Measurements from ENCODE around the gene FAM25G. TPM values are rescaled to one million over a fixed set of nuclear protein-coding genes. Genes with fewer than 3 reads are reported as not detected.
"Not testable (repeated sequence)": the region's sequence is repeated elsewhere in the genome, so short reads cannot be mapped to it uniquely, and the experiment has no call there.

Gene FAM25G
- total RNA-seq, 1 experiment from 2014 or later: not detected

DNA sequence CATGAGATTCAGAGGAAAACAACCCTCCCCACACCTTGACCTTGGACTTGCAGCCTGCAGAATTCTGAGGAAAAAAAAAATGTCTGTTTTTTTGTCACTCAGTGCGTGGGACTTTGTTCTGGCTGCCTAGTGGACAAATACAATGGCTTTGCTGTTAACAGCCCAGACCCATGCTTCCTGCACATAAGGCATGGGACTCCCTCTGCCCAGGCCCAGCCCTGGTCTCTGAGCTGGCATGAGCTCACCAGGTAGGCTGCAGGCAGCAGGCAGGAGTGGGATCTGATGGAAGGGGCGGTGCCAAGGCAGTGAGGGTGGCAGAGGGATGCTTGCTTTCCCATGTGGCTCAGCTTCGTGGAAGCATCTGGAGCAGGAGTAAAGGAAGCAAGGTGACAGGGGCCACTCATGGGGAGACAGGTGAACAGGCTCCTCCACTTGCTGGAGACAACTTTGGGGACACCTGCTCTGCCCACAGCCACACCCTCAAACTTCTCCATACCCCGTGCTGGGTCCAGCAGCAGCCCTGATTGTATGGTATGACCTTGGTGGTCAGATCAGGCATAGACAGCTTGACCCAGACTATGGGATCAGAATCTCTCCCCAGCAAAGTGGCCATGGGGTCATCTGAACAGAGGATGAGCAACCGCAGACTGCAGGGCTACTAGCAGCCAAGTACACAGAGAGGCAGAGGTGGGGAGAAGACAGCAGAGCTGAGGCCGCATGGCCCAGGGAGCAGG is 34.5 kb downstream of the FAM25G start:
- H3K4me3 Mint-ChIP-seq (ENCODE audit: unreplicated experiment): no peak overlapping the region
- H3K36me3 ChIP-seq (ENCODE audit: control insufficient read depth, insufficient read depth, low read length): no peaks in the 10 kb centered on the region
- DNase-seq: no peak
- no TSS peak for BruUV-seq (replicated peaks)
- H3K9me3 Mint-ChIP-seq (ENCODE audit: unreplicated experiment): no peaks in the 10 kb centered on the region
- H3K4me1 Mint-ChIP-seq (ENCODE audit: low read depth, unreplicated experiment): peaks cover 30% of the 10 kb centered on the region
- H3K27me3 Mint-ChIP-seq (ENCODE audit: insufficient read depth, unreplicated experiment): no peaks in the 10 kb centered on the region
- POLR2A ChIA-PET: no interaction called here
- H3K9me3 ChIP-seq: no peaks in the 10 kb centered on the region
- peak overlapping the region; percentile 8 for H3K27ac Mint-ChIP-seq (ENCODE audit: unreplicated experiment)
- TF ChIP-seq, protein P1, sequence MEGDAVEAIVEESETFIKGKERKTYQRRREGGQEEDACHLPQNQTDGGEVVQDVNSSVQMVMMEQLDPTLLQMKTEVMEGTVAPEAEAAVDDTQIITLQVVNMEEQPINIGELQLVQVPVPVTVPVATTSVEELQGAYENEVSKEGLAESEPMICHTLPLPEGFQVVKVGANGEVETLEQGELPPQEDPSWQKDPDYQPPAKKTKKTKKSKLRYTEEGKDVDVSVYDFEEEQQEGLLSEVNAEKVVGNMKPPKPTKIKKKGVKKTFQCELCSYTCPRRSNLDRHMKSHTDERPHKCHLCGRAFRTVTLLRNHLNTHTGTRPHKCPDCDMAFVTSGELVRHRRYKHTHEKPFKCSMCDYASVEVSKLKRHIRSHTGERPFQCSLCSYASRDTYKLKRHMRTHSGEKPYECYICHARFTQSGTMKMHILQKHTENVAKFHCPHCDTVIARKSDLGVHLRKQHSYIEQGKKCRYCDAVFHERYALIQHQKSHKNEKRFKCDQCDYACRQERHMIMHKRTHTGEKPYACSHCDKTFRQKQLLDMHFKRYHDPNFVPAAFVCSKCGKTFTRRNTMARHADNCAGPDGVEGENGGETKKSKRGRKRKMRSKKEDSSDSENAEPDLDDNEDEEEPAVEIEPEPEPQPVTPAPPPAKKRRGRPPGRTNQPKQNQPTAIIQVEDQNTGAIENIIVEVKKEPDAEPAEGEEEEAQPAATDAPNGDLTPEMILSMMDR (IDR thresholded peaks at IDR 0.05; ENCODE audit: insufficient read depth in 1 of 2, low read depth in 1 of 2, low read length in 1 of 2, severe bottlenecking in 1 of 2, unreplicated experiment in 1 of 2): no peak
- H3K4me3 ChIP-seq (ENCODE audit: low read depth, low read length): no peak overlapping the region
- CTCF ChIA-PET: interaction anchor here (1.3 kb wide), 1 partner anchor 54 kb away, joined by 3 read pairs; no protein-coding TSS in a partner anchor
- intact Hi-C loops (cut with micrococcal nuclease; ENCODE audit: unreplicated experiment): no loop called here
- no peaks in the 10 kb centered on the region for H3K27me3 ChIP-seq (replicated peaks; ENCODE audit: control insufficient read depth, insufficient read depth, low read length)
- H3K4me1 ChIP-seq: peaks cover 40% of the 10 kb centered on the region
- H3K36me3 Mint-ChIP-seq (ENCODE audit: insufficient read depth, unreplicated experiment): peaks cover 9% of the 10 kb centered on the region

DNA sequence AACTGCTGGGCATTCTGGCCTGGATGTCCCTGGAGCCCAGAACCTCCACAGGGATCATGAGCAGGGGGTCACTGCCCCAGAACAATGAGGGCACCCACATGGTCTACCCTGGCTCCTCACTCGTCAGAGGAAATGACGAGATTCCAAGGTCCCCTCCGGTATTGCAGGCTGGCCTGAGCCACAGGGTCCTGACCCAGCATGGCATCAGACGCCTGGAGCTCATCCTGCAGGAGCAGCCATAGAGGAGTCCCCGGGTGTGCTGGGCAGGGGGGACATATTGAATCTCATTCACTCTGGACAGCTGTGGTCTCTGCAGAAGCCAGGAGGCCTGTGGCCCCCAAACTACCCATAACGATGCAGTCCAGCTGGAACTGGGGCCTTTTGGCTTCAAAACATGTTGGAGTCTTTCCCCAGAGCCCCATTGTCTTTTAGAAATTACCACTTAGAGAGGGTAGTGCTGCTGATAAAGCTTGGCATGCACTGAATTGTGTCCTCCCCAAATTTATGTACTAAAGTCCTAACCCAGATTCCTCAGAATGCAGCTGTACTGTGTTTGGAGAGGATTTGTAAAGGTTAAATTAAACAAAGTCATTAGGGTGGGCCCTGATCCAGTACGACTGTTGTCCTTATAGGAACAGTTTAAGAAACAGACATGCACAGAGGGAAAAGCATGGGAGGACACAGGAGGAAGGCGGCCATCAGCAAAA is 35.3 kb downstream of the FAM25G start:
- ChIA-PET POLR2A (no interaction called here), CTCF (interaction anchor here (0.5 to 1.3 kb wide), 2 partner anchors 53 to 1236 kb away, joined by 3 to 5 read pairs; no protein-coding TSS in a partner anchor)
- Histone ChIP-seq H3K4me1 (peaks cover 40% of the 10 kb centered on the region), H3K36me3 (ENCODE audit: control insufficient read depth, insufficient read depth, low read length) (no peaks in the 10 kb centered on the region), H3K4me3 (ENCODE audit: low read depth, low read length) (no peak overlapping the region), H3K9me3 (no peaks in the 10 kb centered on the region), H3K27me3 (replicated peaks; ENCODE audit: control insufficient read depth, insufficient read depth, low read length) (no peaks in the 10 kb centered on the region)
- Mint-ChIP-seq H3K4me1 (ENCODE audit: low read depth, unreplicated experiment) (peaks cover 30% of the 10 kb centered on the region), H3K4me3 (ENCODE audit: unreplicated experiment) (no peak overlapping the region), H3K27ac (ENCODE audit: unreplicated experiment) (peak overlapping the region; percentile 8), H3K36me3 (ENCODE audit: insufficient read depth, unreplicated experiment) (peaks cover 5% of the 10 kb centered on the region), H3K9me3 (ENCODE audit: unreplicated experiment) (no peaks in the 10 kb centered on the region), H3K27me3 (ENCODE audit: insufficient read depth, unreplicated experiment) (no peaks in the 10 kb centered on the region)
- TF ChIP-seq, protein P1 (IDR thresholded peaks at IDR 0.05; ENCODE audit: insufficient read depth in 1 of 2, low read depth in 1 of 2, low read length in 1 of 2, severe bottlenecking in 1 of 2, unreplicated experiment in 1 of 2): no peak
- intact Hi-C loops (cut with micrococcal nuclease; ENCODE audit: unreplicated experiment): no loop called here
- DNase-seq: peak in 1 of 2 experiments; percentile 39
- no TSS peak for BruUV-seq (replicated peaks)

DNA sequence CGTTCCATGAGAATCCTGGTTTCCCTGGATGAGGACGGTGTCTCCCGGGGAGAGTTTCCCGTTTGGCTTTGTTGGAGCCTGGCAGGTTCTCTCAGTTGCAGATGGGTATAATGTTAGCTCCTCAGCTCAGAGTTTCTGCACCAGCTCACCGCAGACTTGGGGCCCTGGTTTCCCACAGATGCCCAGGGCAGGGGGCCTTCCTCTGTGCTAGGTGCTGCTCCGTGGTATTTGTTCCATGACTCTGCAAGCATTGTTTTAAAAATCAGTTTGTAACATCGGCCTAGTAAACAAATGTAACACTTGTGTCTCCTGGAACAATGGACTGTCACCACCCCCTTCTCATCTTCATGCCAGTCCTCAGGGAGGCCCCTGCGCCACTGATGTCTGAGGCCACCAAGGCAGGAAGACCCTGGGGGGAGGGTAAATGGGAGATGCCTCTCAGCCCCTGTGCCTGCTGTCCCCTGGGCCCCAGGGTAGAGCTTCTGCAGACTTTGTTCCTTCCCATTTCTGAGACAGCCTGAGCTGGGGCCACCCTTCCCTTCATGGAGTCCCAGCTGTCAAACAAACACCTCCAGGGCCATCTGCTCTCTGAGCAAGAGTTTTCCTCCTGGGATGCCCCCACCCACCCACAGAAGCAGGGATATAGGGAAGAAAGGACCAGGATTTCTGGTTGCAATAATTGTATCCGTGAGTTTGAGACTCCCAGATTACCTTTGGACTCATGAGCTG is 36.0 kb downstream of the FAM25G start:
- H3K27me3 ChIP-seq (replicated peaks; ENCODE audit: control insufficient read depth, insufficient read depth, low read length); intact Hi-C loops (cut with micrococcal nuclease; ENCODE audit: unreplicated experiment); H3K9me3 Mint-ChIP-seq (ENCODE audit: unreplicated experiment); H3K27me3 Mint-ChIP-seq (ENCODE audit: insufficient read depth, unreplicated experiment); POLR2A ChIA-PET; DNase-seq; H3K4me3 Mint-ChIP-seq (ENCODE audit: unreplicated experiment); H3K9me3 ChIP-seq; H3K4me3 ChIP-seq (ENCODE audit: low read depth, low read length); H3K36me3 ChIP-seq (ENCODE audit: control insufficient read depth, insufficient read depth, low read length); H3K27ac Mint-ChIP-seq (ENCODE audit: unreplicated experiment); H3K36me3 Mint-ChIP-seq (ENCODE audit: insufficient read depth, unreplicated experiment); BruUV-seq (replicated peaks): not testable (repeated sequence)
- peaks cover 30% of the 10 kb centered on the region for H3K4me1 Mint-ChIP-seq (ENCODE audit: low read depth, unreplicated experiment)
- peaks cover 40% of the 10 kb centered on the region for H3K4me1 ChIP-seq
- CTCF ChIA-PET: interaction anchor here (0.5 to 1.3 kb wide), 2 partner anchors 52 to 1235 kb away, joined by 3 to 5 read pairs; no protein-coding TSS in a partner anchor
